ENCODE data around the gene ZNF669.
A peak's percentile ranks its signal among the peaks of the same experiment; 100 is the strongest.

Gene ZNF669

GRCh38 chr1:247110627-247111258 lies 6.6 kb upstream of the ZNF669 start:
- FAIRE-seq = no peak

- no peak for FAIRE-seq
These were observed 3.5 kb upstream of the ZNF669 start for GRCh38 chr1:247107694-247108093.

GRCh38 chr1:247105966-247106365 lies 1.8 kb upstream of the ZNF669 start:
- FAIRE-seq = no peak

DNA sequence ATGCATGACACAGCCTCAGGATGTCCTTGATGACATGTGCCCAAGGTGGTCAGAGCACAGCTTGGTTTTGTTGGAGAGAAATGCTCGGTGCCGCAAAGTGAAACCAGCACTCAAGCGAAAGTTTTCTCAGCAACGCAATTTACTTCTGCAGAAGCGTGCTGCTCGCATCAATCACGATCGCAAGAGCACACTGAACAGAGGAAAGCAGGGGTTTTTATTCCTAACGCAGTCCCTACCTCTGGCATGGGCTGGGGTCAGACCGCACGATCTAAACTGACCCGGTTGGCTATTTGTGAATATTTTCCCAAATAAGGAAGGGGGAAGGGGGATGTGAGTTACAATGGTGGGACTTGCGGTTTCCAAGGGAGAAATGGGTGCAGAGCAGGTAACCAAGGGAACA lies 809 bp upstream of the ZNF669 start:
- FAIRE-seq = no peak

DNA sequence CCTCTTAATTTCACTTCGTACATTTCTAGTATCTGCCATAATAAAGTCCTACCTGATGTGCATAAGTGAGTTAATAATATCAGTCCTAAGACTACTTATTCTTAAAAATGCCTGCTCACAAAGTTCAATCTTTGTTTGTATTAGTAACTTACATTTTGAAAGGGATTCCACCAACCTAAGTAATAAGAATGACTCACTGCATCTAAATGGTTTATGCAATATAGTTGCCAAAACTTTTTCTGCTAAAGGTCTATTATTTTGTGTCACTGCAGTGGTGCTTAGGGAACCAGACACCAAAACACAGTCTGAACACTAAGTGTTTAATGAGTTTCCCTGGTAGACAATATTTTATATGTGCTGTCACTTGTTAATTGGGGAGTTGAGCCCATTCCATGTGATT lies 1.8 kb downstream of the ZNF669 start:
- no peak for FAIRE-seq

GRCh38 chr1:247100676-247101279 lies 3.4 kb downstream of the ZNF669 start:
- no peak for FAIRE-seq

- no peak for FAIRE-seq
These were observed 7.2 kb downstream of the ZNF669 start for GRCh38 chr1:247096958-247097357.

- FAIRE-seq = no peak
These were observed 7.6 kb downstream of the ZNF669 start for GRCh38 chr1:247096544-247096943.

DNA sequence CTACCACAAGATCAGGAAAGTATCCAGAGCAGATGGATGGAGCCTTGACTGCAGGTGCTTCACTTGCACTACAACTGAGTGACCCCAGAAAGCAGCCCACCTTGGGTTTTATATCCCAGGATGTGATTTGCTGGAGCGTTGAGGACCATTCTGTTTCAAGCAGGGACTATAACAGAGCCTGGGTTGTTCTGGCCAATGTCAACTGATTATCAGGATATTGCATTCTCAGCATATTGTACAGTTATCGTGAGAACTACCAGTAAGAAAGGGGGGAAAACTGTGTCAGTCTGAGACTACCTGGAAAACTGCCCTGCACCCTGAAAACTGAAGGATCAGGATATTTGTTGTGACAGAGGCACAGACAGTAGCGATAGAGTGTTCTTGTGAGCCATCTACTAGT lies 8.0 kb downstream of the ZNF669 start:
- no peak for FAIRE-seq

DNA sequence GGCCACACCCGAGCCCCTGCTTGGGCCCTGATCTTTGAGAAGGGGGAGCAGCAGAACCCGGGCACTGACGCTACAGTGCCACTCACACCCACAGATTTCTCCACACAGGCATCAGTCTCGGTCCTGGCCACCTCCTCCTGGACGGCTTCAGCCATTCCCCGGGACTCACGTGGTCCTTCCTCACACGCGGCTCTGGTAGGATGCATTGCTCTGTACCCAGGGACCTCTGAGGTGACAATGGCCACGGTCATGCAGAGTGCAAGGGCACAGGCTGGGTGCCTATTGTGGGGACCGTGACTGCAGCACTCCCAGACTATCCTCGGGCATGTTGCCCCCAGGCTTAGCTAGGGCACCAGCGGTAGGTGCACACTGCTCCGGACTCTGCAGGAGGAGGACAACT lies 13.7 kb downstream of the ZNF669 start:
- no peak for FAIRE-seq

DNA sequence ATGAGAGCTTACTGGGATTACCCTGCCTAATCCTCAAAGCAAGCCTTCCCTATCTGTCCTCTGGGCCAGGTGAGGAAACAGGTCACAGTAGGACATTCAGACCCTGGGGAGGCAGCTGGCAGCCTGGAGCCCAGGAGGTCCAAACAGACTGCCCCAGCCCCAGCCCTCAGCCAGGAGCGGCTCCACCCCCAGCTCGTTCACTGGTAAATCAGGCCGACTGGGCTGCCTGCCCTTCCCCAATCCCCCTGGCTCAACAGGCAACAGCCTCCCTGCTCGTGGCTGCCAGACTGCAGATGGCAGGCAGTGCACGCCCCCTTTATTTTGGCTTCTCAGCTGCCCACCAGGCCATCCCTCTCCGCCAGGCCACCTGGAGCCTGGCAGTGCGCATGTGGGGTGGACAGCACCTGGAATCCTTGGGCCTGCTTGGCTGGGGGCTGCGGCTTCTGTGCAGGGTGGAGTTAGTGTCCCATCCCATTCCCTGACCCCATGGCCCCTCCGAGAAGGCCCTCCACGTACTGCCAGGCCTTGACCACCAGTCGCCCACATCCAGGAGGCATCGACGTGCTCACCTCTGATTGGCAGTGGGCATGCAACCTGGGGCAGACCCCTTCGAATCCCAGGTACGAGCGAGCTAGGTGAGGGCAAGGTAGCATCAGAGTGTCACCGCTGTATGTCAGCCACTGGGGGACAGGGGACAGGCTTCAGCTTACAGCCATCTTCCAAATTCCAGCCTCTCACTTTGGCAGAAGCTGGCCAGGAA lies 14.4 kb downstream of the ZNF669 start:
- no peak for FAIRE-seq

DNA sequence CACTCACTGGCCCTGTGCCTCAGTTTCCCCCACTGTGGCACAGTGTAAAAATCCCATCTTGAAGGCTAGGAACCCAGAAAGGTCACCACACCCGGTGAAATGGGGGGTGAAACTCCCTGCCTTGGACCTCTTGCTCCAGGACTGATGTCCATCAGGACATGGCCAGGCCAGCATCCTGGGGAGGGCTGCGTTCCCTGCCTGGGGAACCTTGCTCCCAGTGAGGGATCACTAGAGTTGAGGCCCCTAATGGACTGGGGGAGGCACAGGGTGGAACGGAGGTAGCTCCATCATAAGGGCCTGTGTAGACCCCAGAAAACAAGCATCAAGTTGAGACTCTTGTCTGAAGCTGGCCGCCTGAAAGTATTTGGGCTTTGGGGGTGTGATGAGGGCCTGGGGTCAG lies 15.2 kb downstream of the ZNF669 start:
- FAIRE-seq = no peak

DNA sequence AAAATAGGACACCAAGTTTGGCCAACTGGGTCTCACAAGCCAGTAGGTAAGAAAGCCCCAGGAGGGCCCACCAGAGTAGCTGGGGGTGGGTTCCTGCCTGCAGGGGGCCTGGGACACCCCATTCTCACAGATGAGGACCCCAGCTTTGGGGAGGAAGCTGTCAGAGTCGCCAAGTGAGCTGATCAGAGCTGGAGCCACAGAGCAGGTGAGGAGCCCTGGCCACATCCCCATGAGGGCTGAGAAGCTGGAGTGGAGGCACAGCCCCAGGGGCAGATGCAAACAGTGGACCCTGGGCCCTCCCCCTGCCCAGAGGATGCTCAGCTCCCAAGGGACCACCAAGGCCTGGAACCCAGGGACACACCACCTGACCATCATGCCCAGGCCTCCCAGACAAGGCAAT lies 16.9 kb downstream of the ZNF669 start:
- FAIRE-seq = no peak

DNA sequence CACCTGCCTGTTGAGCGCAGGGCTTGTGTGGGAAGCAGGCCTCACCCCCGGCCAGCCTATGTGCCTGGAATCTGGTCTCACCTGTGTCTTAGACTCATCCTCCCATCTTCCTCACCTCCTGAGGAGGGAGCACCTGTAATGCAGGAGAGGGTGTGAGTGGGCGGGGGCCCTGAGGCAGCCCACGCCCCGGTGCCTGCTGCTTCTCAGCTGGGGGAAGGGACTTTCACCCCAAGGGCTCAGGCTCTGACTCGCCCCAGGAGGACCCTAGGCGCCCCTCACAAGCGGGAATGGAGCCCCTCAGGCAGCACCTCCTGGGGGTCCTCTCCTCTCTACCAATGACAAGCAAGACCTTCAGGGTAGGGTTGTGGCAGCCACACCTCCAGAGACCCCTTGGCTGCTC lies 18.8 kb downstream of the ZNF669 start:
- no peak for FAIRE-seq

GRCh38 chr1:247084771-247085170 lies 19.4 kb downstream of the ZNF669 start:
- no peak for FAIRE-seq

- FAIRE-seq = no peak
These were observed 24.8 kb downstream of the ZNF669 start for GRCh38 chr1:247079141-247079874.

GRCh38 chr1:247078258-247079140 lies 25.7 kb downstream of the ZNF669 start, which contains the start of gene ZNF670:
ZNF670 (minus strand) TSS chr1:247078811; CDS start chr1:247078596, 215 bp downstream.
- peak; percentile 74 for FAIRE-seq

GRCh38 chr1:247077876-247078257 lies 26.3 kb downstream of the ZNF669 start:
- no peak for FAIRE-seq

DNA sequence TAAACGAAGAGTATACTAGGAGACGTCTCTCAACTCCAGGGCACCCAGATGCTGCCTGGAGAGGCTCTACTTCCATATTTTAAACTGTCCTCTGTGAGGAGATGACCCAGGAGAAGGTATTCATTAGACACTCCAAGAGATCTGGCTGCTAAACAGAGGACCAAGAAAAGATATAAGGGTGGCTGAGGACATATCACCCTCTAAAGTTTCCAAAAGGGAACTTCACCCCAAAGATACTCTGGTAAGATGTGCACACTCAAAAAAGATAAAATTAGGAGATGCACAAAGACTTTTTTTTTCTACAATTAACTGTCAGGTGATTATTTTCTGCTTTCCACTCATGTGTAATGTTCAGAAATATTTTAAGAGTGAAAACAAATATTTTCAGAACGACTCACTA lies 26.9 kb downstream of the ZNF669 start:
- no peak for FAIRE-seq

DNA sequence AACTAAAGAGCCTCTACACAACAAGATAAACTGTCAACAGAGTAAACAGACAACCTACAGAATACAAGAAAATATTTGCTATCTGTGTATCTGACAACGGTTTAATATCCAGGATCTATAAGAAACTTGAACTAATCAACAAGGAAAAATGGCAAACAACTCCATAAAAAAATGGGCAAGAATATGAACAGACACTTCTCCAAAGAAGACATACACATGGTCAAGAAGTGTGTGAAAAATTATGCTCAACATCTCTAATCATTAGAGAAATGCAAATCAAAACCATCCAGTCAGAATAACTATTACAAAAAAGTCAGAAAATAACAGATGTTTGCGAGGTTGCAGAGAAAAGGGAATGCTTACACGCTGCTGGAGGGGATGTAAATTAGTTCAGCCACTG lies 33.5 kb downstream of the ZNF669 start:
- FAIRE-seq = no peak

GRCh38 chr1:247064304-247064703 lies 39.9 kb downstream of the ZNF669 start:
- FAIRE-seq = no peak

DNA sequence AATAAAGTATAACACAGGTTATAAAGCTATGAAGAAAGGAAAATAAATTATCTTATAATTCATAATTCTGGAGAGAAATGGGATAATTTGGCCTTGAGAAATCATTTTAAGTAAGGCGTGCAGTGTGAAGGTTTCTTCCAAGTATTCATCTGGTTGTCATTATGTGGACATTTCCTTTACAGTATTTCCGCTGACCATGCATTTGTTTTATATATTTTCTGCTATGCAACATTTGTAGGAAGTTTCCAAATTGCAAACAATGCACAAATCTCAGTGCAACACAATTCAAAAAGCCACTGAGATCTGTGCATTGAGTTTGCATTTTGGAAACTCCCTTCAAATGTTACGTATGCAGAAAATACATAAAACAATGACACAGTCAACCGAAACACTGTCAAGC lies 43.4 kb downstream of the ZNF669 start:
- no peak for FAIRE-seq

- FAIRE-seq = no peak
These were observed 48.1 kb downstream of the ZNF669 start for GRCh38 chr1:247056071-247056470.
